NK-92 treated with Interleukin-12 subunit alpha and Interleukin-12 subunit beta, amount 100 ng/mL, for 24 hours (cell line): Measurements from ENCODE around the gene PAPLN.
"Not testable (repeated sequence)": the region's sequence is repeated elsewhere in the genome, so short reads cannot be mapped to it uniquely, and the experiment has no call there.

Source experiments
- DNase-seq: peaks from one replicate; lab custom pipeline; 2025; lab: John Stamatoyannopoulos, UW

PAPLN gene

DNA sequence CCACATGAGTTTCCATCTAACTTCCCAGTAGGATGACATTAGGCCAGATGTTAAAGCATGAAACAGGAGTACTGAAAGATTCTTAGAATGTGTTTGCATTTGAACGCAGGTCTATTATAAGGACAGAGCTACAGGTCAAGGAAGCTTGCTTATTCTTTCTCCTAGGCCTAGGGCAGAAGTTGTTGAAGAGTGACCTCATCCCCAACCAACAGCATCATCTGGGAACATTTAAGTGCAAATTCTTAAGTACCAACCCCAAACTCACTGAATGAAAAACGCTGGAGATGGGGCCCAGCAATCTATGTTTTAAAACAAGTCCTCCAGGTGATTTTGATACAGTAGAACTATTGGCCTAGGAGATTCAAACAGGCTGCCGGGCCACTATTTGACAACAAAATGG, 52.4 kb downstream of the PAPLN start:
- no peak for DNase-seq

DNA sequence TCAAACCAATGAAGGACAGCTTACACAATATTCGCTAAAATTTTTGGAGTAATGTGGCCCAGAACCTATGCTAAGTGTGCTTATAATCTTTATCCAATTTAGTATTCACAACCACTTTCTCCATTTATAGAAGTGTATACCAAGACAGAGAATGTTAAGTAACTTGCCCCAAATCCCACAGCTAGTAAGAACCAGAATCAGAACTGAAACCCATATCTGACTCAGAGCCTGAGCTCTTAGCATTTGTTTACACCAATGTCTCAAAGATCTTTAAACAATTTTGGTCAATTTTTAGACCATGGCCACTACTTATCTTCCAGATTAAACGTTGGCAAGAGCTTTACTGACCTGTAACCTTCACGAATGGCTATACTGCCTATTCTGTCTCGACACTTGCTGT, 53.0 kb downstream of the PAPLN start:
- no peak for DNase-seq

DNA sequence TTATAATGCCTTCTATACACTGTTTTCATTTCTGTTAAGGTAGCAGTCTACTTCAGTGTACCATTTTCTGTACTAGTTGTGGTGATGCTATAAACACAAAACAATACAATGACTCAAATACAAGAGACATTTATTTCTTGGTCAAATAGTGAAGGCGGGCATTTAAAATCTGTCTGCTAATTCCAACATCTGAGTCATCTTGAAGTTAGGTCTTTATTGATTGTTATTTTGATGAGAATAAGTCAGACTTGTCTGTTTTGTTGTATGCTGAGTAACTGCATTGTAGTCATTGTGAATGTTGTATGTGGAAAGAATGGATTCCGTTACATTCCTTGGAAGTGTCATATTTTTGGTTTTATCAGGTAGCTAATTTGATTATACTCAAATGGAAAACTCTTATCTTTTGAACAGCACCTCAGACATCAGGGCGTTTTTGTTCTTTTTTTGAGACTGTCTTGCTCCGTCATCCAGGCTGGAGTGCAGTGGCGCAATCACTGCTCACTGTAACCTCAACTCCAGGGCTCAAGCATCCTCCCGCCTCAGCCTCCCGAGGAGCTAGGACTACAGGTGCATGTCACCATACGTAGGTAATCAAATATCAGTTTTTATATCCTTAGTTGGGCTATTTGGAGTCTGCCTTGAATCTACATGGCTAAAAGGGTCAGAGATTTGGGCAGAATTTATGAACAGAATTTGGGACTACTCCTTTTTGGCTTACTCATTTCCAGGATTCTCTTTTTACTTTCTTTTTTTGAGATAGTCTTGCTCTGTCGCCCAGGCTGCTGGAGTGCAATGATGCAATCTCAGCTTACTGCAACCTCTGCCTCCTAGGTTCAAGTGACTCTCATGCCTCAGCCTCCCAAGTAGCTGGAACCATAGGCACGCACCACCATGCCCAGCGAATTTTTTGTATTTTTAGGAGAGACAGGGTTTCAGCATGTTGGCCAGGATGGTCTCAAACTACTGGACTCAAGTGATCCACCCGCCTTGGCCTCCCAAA, 56.8 kb downstream of the PAPLN start:
- DNase-seq = no peak

DNA sequence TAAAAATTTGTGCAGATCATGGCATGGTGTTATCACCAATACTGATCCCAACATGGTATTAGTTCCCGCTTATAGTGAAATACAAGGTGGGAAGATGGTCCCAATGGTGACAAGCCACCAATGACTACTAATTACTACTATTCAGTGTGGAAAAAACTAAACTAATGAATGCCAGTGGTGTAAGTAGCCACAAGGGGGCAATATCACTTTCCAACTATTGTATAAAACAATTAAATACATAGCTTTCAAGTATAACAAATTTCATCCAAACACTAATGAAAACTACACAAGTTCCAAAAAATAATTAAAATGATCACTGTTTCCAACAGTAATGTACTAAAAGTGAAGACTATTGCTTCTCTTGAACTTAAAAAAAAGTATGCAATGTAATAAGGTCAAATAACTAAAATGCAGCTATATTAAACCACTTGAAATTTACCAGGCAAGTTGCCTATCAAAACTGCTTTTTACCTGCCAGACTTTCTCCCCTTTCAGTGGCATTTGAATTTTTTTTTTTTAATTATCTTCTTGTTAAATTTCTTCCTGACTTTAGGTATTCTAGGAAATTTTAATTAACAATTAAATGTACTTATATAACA, 58.0 kb downstream of the PAPLN start:
- no peak for DNase-seq

DNA sequence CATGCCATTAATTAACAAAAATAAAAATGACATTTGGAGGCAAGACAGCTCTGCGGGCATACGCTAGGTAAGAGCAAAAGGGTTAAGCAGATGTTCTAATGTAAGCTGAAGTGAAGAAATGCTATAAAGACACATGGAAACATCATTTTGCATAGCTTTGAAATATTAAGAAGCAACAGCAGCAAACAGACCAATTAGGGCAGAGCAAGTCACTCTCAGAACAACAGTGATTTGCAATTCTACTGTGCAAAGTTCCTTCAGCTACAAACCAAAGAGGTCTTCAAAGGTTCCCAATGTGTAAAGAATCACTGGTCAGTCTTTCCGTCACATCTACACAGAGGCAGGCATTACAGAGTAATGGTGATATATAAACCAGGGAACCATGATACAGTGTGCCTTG, 68.2 kb downstream of the PAPLN start:
- no peak for DNase-seq

DNA sequence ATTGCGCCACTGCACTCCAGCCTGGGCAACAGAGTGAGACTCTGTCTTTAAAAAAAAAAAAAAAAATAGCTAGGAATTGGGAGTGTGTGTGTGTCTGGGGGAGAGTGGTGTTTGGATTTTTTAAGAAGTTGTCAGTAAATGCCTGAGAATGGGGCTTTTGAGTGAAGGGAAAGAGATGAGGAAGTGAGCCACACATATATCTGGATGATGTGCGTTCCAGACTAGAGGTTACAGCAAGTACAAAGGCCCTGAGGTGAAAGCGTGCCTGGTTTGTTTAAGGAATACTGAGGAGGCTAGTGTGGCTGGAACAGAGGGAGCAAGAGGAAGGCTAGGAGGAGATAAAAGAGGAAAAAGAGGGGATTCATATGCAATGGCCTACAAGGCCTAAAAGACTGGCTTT, 70.0 kb downstream of the PAPLN start:
- DNase-seq = no peak

DNA sequence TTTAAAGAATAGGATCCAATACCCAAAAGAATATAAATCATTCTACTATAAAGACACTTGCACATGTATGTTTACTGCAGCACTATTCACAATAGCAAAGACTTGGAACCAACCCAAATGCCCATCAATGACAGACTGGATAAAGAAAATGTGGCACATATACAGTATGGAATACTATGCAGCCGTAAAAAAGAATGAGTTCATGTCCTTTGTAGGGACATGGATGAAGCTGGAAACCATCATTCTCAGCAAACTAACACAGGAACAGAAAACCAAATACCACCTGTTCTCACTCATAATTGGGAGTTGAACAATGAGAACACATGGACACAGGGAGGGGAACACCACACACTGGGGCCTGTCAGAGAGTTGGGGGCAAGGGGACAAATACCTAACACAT, 71.9 kb downstream of the PAPLN start:
- DNase-seq = not testable (repeated sequence)

DNA sequence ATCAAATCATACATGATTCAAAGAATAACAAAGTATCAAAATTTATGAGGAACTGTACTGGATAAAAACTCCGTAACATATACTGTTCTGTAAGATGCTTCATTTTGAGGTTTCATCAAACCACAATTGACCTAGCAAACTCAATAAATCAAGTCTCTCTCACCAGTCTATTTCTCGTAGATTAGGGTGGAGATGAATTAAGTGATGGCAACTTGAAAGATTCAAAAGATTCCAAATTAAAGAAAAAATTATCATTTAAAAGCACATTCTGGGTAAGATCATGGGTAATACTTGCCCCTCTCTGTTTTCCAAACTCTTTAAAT, 74.4 kb downstream of the PAPLN start:
- no peak for DNase-seq

DNA sequence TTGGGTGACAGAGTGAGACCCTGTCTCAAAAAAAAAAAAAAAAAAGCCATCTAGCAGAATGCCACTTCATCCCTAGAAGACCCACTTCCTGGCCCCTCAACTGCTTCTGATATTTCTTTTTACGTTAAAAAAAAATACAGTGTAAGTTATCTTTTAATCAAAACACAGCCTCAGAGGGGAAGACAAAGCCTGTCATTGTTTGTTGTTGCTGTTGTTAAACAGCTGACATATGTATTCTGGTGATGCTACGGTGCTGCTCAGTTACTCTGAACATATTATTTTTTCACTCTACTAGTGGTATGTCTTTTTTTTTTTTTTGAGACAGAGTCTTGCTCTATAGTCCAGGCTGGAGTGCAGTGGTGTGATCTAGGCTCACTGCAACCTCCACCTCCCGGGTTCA, 75.4 kb downstream of the PAPLN start:
- DNase-seq = no peak

DNA sequence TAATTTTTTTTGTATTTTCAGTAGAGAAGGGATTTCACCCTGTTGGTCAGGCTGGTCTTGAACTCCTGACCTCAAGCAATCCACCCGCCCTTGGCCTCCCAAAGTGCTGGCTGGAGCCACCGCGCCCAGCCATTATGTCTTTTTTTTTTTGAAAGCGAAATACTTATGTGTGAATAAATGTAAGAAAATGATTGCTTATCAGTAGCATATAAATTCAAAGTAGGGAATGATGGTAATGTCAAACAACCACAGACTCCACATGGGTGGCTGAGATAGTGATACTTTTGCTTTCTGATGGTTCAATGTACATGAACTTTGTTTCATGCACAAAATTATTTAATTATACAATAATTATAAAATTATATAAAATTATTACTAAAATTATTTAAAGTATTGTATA, 75.8 kb downstream of the PAPLN start:
- DNase-seq = no peak

DNA sequence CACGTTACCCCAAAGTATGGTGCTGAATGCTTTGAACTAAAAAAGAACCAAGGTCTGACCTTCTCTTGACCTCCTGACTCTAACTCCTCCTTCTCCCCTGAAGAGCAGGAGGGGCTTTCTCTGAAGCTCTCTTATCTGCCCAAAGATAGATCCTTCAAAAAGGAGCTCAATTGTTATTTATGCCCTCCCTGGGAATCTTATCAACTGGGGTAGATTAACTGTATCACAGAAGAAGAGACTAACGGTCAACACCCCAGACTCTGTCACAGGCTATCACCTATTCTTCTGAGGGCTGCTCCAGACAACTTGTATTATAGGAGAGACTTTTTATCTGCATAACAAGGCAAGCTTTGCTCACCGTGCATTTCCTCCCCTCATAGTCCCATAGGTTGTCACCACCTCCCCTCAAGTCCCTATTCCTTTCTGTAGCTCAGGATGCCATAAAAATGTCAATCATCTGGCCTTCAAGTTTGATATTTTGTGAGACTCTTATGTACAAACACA, 86.6 kb downstream of the PAPLN start:
- DNase-seq = no peak
